ENCODE measurements around the gene DUS1L.
A peak's percentile ranks its signal among the peaks of the same experiment; 100 is the strongest.

The DUS1L gene

GRCh38 chr17:82021107-82021899, 44.3 kb downstream of the DUS1L start:
- peak overlapping the region in 1 of 2 donors; percentile 61 for H3K27ac ChIP-seq
- peak; percentile 66 to 83 for TF ChIP-seq CTCF (IDR thresholded peaks at IDR 0.05)
- intact Hi-C loops (cut with DNase I; ENCODE audit: low total_unique reads): loop anchor here (2.0 kb wide), 1 partner anchor 63 kb away; no protein-coding TSS in a partner anchor
- no peaks in the 10 kb centered on the region for H3K9me3 ChIP-seq
- H3K27me3 ChIP-seq: no peaks in the 10 kb centered on the region
- H3K36me3 ChIP-seq: peaks cover 0 to 25% (median 11%) of the 10 kb centered on the region in 3 donors
- peaks cover 0 to 33% (median 25%) of the 10 kb centered on the region in 4 donors for H3K4me1 ChIP-seq
- H3K4me3 ChIP-seq: peak overlapping the region in 1 of 2 donors; percentile 91
- DNase-seq: peak; percentile 77 to 86

- no peak overlapping the region for H3K4me3 ChIP-seq
- H3K27ac ChIP-seq: no peak overlapping the region
- no peaks in the 10 kb centered on the region for H3K27me3 ChIP-seq
- H3K36me3 ChIP-seq: peaks cover 0 to 25% (median 11%) of the 10 kb centered on the region in 3 donors
- no peak for DNase-seq
- H3K9me3 ChIP-seq: no peaks in the 10 kb centered on the region
- TF ChIP-seq CTCF (IDR thresholded peaks at IDR 0.05): no peak
- intact Hi-C loops (cut with DNase I; ENCODE audit: low total_unique reads): loop anchor here (2.0 kb wide), 1 partner anchor 62 kb away; no protein-coding TSS in a partner anchor
- peaks cover 0 to 33% (median 25%) of the 10 kb centered on the region in 4 donors for H3K4me1 ChIP-seq
These were observed 45.0 kb downstream of the DUS1L start for GRCh38 chr17:82020572-82021106.

GRCh38 chr17:82019690-82020571, 45.7 kb downstream of the DUS1L start:
- H3K4me1 ChIP-seq: peaks cover 0 to 33% (median 25%) of the 10 kb centered on the region in 4 donors
- peaks cover 0 to 25% (median 11%) of the 10 kb centered on the region in 3 donors for H3K36me3 ChIP-seq
- H3K4me3 ChIP-seq: no peak overlapping the region
- H3K9me3 ChIP-seq: no peaks in the 10 kb centered on the region
- intact Hi-C loops (cut with DNase I; ENCODE audit: low total_unique reads): loop anchor here (2.0 kb wide), 1 partner anchor 61 kb away; no protein-coding TSS in a partner anchor
- DNase-seq: no peak
- peak; percentile 42 to 60 for TF ChIP-seq CTCF (IDR thresholded peaks at IDR 0.05)
- H3K27me3 ChIP-seq: no peaks in the 10 kb centered on the region
- no peak overlapping the region for H3K27ac ChIP-seq

- Histone ChIP-seq H3K4me3 (no peak overlapping the region), H3K27me3 (no peaks in the 10 kb centered on the region), H3K4me1 (peaks cover 0 to 28% (median 22%) of the 10 kb centered on the region in 4 donors), H3K27ac (no peak overlapping the region), H3K9me3 (no peaks in the 10 kb centered on the region), H3K36me3 (peaks cover 0 to 25% (median 11%) of the 10 kb centered on the region in 3 donors)
- intact Hi-C loops (cut with DNase I; ENCODE audit: low total_unique reads): no loop called here
- TF ChIP-seq CTCF (IDR thresholded peaks at IDR 0.05): no peak
- no peak for DNase-seq
These were observed 46.5 kb downstream of the DUS1L start for GRCh38 chr17:82018989-82019689.

Measured in tibial artery (tissue), 4 donors.